ENCODE results near the gene CLK1. TPM values are rescaled to one million over a fixed set of nuclear protein-coding genes. Genes with fewer than 3 reads are reported as not detected.
A peak's percentile ranks its signal among the peaks of the same experiment; 100 is the strongest.

Gene CLK1
- polyA plus RNA-seq, 2 of the 4 experiments (the other 2 are of a cell fraction), result 35.5 to 88.3 TPM

DNA sequence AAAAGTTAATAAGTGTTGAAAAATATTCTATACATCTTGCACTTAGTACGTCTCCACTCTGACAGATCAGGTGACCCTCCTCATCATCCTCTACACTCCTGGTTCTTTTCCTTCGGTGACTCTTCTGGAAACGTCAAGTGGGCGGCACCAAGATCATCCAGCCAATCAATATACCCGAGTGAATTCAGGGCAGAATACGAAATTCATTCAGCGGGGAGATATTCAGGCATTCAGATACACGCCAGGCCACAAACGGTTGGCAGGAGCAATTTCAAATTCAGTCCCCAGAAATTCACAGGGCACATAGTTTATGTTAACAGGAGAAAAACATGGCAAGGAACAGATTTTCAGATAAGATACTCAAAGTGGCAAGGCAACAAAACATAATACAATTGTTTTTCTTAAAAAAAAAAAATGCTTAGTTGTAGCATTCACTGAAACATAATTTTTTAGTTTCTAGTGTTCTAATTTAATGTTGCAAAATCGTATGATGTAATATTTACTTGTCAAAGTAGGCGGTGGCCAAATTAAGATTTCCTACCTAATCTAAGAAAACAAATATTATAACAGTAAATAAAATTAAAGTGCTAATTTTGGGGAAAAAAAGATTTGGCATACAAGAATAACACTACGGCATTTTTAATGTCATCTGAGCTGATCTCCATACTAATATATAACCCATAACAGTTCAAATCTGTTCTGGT is 4.2 kb downstream of the CLK1 start:
- 79% methylated on average over 12 of the region's 12 CpGs for WGBS (ENCODE audit: missing lambda C conversion rate)
- peak overlapping the region; percentile 90 for H3K4me2 ChIP-seq
- POLR2A ChIA-PET, result no interaction called here
- no peak overlapping the region for H3K4me3 ChIP-seq
- FAIRE-seq (no peak), DNase-seq (ENCODE audit: low read depth in 1 of 2, low spot score in 1 of 2) (no peak), ATAC-seq (no peak)
- no peak for TF ChIP-seq GATA3 (IDR thresholded peaks at IDR 0.05; ENCODE audit: borderline replicate concordance)
- TF ChIP-seq CEBPB (IDR thresholded peaks at IDR 0.05), result 0 out of 4 replicates have a peak, but pooled peaks of 1 of the 2 experiments have one; percentile 6
- H3K4me1 ChIP-seq, result peaks cover 37% of the 10 kb centered on the region
- H3K27ac ChIP-seq, result no peak overlapping the region
- H3K9me3 ChIP-seq, result no peaks in the 10 kb centered on the region
- CTCF ChIA-PET, result interaction anchor here (1.1 kb wide), 1 partner anchor 15 kb away, joined by 3 read pairs; no protein-coding TSS in a partner anchor

DNA sequence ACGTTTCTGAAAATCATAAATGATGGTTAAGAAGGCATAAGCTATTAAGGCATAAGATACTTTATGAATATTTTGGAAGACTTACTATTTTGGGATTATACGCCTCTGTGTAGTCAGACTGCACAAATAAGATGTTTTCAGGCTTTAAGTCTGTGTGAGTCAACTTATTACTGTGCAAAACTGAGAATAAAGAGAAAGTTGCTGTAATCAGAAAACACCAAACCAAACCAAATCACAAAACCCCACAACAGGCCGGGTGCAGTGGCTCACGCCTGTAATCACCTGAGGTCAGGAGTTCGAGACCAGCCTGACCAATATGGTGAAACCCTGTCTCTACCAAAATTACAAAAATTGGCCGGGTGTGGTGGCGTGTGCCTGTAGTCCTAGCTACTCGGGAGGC is 7.7 kb downstream of the CLK1 start:
- CTCF ChIA-PET, result interaction anchor here (0.6 to 1.9 kb wide), 5 partner anchors 8 to 91 kb away, joined by 3 to 4 read pairs (median 3); no protein-coding TSS in a partner anchor
- Histone ChIP-seq H3K4me1 (peaks cover 30% of the 10 kb centered on the region), H3K4me3 (no peak overlapping the region), H3K4me2 (no peak overlapping the region), H3K9me3 (no peaks in the 10 kb centered on the region), H3K27ac (no peak overlapping the region)
- POLR2A ChIA-PET, result interaction anchor here (1.6 kb wide), 1 partner anchor 7 kb away, joined by 6 read pairs; the partner anchor contains the start of gene CLK1
- ATAC-seq (no peak), FAIRE-seq (no peak), DNase-seq (ENCODE audit: low read depth in 1 of 2, low spot score in 1 of 2) (no peak)
- no peak for TF ChIP-seq HOXB5 (CRISPR knock-in tag; IDR thresholded peaks at IDR 0.05)
- TF ChIP-seq KDM1A (IDR thresholded peaks at IDR 0.05; ENCODE audit: low read depth), result no peak
- TF ChIP-seq NR3C1 (IDR thresholded peaks at IDR 0.05), result no peak
- TF ChIP-seq FOSB (CRISPR knock-in tag; IDR thresholded peaks at IDR 0.05), result no peak
- TF ChIP-seq SMC3 (IDR thresholded peaks at IDR 0.05), result no peak
- no peak for TF ChIP-seq ZC3H11A (IDR thresholded peaks at IDR 0.05)
- TF ChIP-seq, protein P1, sequence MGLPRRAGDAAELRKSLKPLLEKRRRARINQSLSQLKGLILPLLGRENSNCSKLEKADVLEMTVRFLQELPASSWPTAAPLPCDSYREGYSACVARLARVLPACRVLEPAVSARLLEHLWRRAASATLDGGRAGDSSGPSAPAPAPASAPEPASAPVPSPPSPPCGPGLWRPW (IDR thresholded peaks at IDR 0.05), result no peak
- TF ChIP-seq HOXB13 (CRISPR knock-in tag; IDR thresholded peaks at IDR 0.05; ENCODE audit: low read depth), result no peak
- no peak for TF ChIP-seq HDAC2 (IDR thresholded peaks at IDR 0.05)
- no peak for TF ChIP-seq ESRRA (IDR thresholded peaks at IDR 0.05; ENCODE audit: borderline replicate concordance, low read length)
- TF ChIP-seq CTCF (IDR thresholded peaks at IDR 0.05), result no peak
- no peak for TF ChIP-seq MAX (IDR thresholded peaks at IDR 0.05)
- TF ChIP-seq RCOR1 (IDR thresholded peaks at IDR 0.05; ENCODE audit: low read depth, low read length), result no peak
- TF ChIP-seq POLR2AphosphoS2 (conservative IDR thresholded peaks at IDR 0.05; ENCODE audit: low read length), result no peak
- no peak for TF ChIP-seq RAD21 (conservative IDR thresholded peaks at IDR 0.05 in 1 of 2, IDR thresholded peaks at IDR 0.05 in 1 of 2)
- 96% methylated on average over 8 of the region's 8 CpGs for WGBS (ENCODE audit: missing lambda C conversion rate)

DNA sequence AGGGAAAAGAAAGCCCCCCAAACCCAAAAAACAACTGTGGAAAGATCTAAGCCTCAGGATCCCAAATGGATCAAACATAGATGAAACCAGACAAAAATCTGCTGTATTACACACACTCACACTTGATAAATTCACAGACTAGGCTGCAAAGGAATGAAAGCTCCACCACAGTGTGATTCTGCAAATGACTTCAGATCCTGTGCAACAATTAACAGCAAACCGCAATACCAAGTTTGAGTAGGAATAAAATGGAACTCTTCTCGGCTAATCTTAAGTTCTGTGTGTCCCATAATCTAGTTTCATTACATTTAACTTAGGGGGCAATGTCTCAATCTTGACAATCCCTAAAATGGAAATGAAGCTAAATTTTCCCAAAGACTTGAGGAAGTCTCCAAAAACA is 11.9 kb downstream of the CLK1 start:
- CTCF ChIA-PET, result no interaction called here
- ATAC-seq, result no peak
- no peak for TF ChIP-seq ZFP36 (IDR thresholded peaks at IDR 0.05; ENCODE audit: borderline replicate concordance, partially characterized antibody)
- no peak for TF ChIP-seq SREBF2 (IDR thresholded peaks at IDR 0.05)
- no peak for TF ChIP-seq MAFK (IDR thresholded peaks at IDR 0.05; ENCODE audit: partially characterized antibody)
- TF ChIP-seq KDM5A (IDR thresholded peaks at IDR 0.05), result no peak
- no peak for TF ChIP-seq FOSL2 (IDR thresholded peaks at IDR 0.05)
- no peak for TF ChIP-seq FOSL2 (CRISPR knock-in tag; IDR thresholded peaks at IDR 0.05)
- TF ChIP-seq HOXB5 (CRISPR knock-in tag; IDR thresholded peaks at IDR 0.05), result no peak
- no peak for TF ChIP-seq NFE2L2 (conservative IDR thresholded peaks at IDR 0.05; ENCODE audit: low read length)
- TF ChIP-seq CTCF (IDR thresholded peaks at IDR 0.05), result no peak
- TF ChIP-seq, protein P1 (IDR thresholded peaks at IDR 0.05), result no peak

More for the DNA sequence above, 11.9 kb downstream of the CLK1 start:
- Histone ChIP-seq H3K4me1 (no peaks in the 10 kb centered on the region), H3K4me3 (no peak overlapping the region), H3K9me3 (no peaks in the 10 kb centered on the region), H3K27ac (no peak overlapping the region), H3K4me2 (no peak overlapping the region)
- 100% methylated on average over 2 of the region's 2 CpGs for WGBS (ENCODE audit: missing lambda C conversion rate)
- DNase-seq (ENCODE audit: low read depth in 1 of 2, low spot score in 1 of 2) (no peak), FAIRE-seq (no peak)
- POLR2A ChIA-PET, result interaction anchor here (0.7 kb wide), 1 partner anchor 12 kb away, joined by 5 read pairs; the partner anchor contains the start of gene CLK1
